WTC11 (cell line): ENCODE results near the gene TTR. TPM values are rescaled to one million over a fixed set of nuclear protein-coding genes. Genes with fewer than 3 reads are reported as not detected.

Experiments
- ATAC-seq: fragments of 200-7000 bp; cut with Tn5 transposase; 2 replicates; pipeline ENCODE4 v1.10.0; 2021; ENCODE audit warnings: mild to moderate bottlenecking, moderate library complexity
- CTCF ChIA-PET: fragments of 300-600 bp; sonication (Branson Sonifier 250); formaldehyde crosslinking; loops from one replicate; lab custom pipeline; 2021; ENCODE audit warnings: antibody characterized with exemption; lab: Charles Lee
- POLR2A ChIA-PET: fragments of 350-600 bp; sonication (Branson Sonifier 250); formaldehyde crosslinking; loops from one replicate; lab custom pipeline; 2021; ENCODE audit warnings: antibody characterized with exemption; lab: Charles Lee
- DNase-seq: peaks from one replicate; pipeline ENCODE4 v3.0.0; 2021; ENCODE audit warnings: low spot score
- H3K27ac Mint-ChIP-seq: 2 replicates; pipeline ENCODE4 v1.8.0; 2021; ENCODE audit warnings: mixed read lengths
- H3K27me3 Mint-ChIP-seq: 2 replicates; pipeline ENCODE4 v1.8.0; 2021; ENCODE audit warnings: low read depth, mild to moderate bottlenecking, moderate library complexity, mixed read lengths
- H3K36me3 Mint-ChIP-seq: 2 replicates; pipeline ENCODE4 v1.8.0; 2021; ENCODE audit warnings: mixed read lengths
- H3K4me1 Mint-ChIP-seq: 2 replicates; pipeline ENCODE4 v1.8.0; 2022; ENCODE audit warnings: mixed read lengths
- H3K4me3 Mint-ChIP-seq: 2 replicates; pipeline ENCODE4 v1.8.0; 2021; ENCODE audit warnings: mild to moderate bottlenecking, moderate library complexity, mixed read lengths
- H3K9me3 Mint-ChIP-seq: 2 replicates; pipeline ENCODE4 v1.8.0; 2021; ENCODE audit warnings: mixed read lengths
- EMX1 ChIP-seq: fragments of 250-450 bp; sonication (Bioruptor Pico); IDR thresholded peaks from 2 replicates; pipeline ENCODE4 v1.8.0; 2021; ENCODE audit warnings: mild to moderate bottlenecking
- JUN ChIP-seq: sonication (generic); formaldehyde crosslinking; IDR thresholded peaks from 2 replicates; pipeline ENCODE4 v1.8.0; 2023; ENCODE audit warnings: mild to moderate bottlenecking, missing genetic modification reagents
- MYBL2 ChIP-seq: sonication (generic); formaldehyde crosslinking; IDR thresholded peaks from 2 replicates; pipeline ENCODE4 v1.8.1; 2023; ENCODE audit warnings: mild to moderate bottlenecking, moderate library complexity, missing genetic modification reagents
- NR1H2 ChIP-seq: sonication (generic); formaldehyde crosslinking; IDR thresholded peaks from 2 replicates; pipeline ENCODE4 v1.9.0; 2021; ENCODE audit warnings: mild to moderate bottlenecking, moderate library complexity, missing genetic modification reagents
- NR3C1 ChIP-seq: sonication (generic); formaldehyde crosslinking; conservative IDR thresholded peaks from 2 replicates; pipeline ENCODE4 v1.8.1; 2023; ENCODE audit warnings: low read depth, mild to moderate bottlenecking, missing genetic modification reagents
- RELA ChIP-seq: sonication (generic); formaldehyde crosslinking; IDR thresholded peaks from 2 replicates; pipeline ENCODE4 v1.8.1; 2022; ENCODE audit warnings: missing genetic modification reagents, mild to moderate bottlenecking, borderline replicate concordance
- RORB ChIP-seq: fragments of 250-450 bp; sonication (Bioruptor Pico); IDR thresholded peaks from 2 replicates; pipeline ENCODE4 v1.9.0; 2021; ENCODE audit warnings: mild to moderate bottlenecking
- TEAD4 ChIP-seq: sonication (generic); formaldehyde crosslinking; IDR thresholded peaks from 2 replicates; pipeline ENCODE4 v1.8.0; 2022; ENCODE audit warnings: mild to moderate bottlenecking, missing genetic modification reagents
- ZNF138 ChIP-seq: sonication (generic); formaldehyde crosslinking; conservative IDR thresholded peaks from 2 replicates; pipeline ENCODE4 v1.8.1; 2022; ENCODE audit warnings: mild to moderate bottlenecking, moderate library complexity, missing genetic modification reagents
- ZNF423 ChIP-seq: fragments of 250-450 bp; sonication (Bioruptor Pico); IDR thresholded peaks from 2 replicates; pipeline ENCODE4 v2.1.2; 2022; ENCODE audit warnings: mild to moderate bottlenecking, moderate library complexity
- total RNA-seq: library from RNA; stranded (reverse); gene quantifications from 3 replicates; pipeline ENCODE4 v1.2.3, GENCODE V29; 2021
- TF ChIP-seq, protein P1 (sequence below): fragments of 250-450 bp; sonication (Bioruptor Pico); IDR thresholded peaks from 2 replicates; pipeline ENCODE4 v1.8.0; 2021; ENCODE audit warnings: mild to moderate bottlenecking
- TF ChIP-seq, protein P2 (sequence below): sonication (generic); formaldehyde crosslinking; IDR thresholded peaks from 2 replicates; pipeline ENCODE4 v1.8.0; 2023; ENCODE audit warnings: missing genetic modification reagents, mild to moderate bottlenecking, borderline replicate concordance
- TF ChIP-seq, protein P3 (sequence below): sonication (generic); formaldehyde crosslinking; conservative IDR thresholded peaks from 2 replicates; pipeline ENCODE4 v1.8.1; 2023; ENCODE audit warnings: mild to moderate bottlenecking, low read depth, missing genetic modification reagents, moderate library complexity
- TF ChIP-seq, protein P4 (sequence below): sonication (generic); formaldehyde crosslinking; IDR thresholded peaks from 2 replicates; pipeline ENCODE4 v1.8.1; 2022; ENCODE audit warnings: low read depth, mild to moderate bottlenecking, moderate library complexity, missing genetic modification reagents, borderline replicate concordance
- TF ChIP-seq, protein P5 (sequence below): sonication (generic); formaldehyde crosslinking; IDR thresholded peaks from 2 replicates; pipeline ENCODE4 v1.8.0; 2022; ENCODE audit warnings: missing genetic modification reagents
- TF ChIP-seq, protein P6 (sequence below): sonication (generic); formaldehyde crosslinking; IDR thresholded peaks from 2 replicates; pipeline ENCODE4 v1.8.1; 2023; ENCODE audit warnings: mild to moderate bottlenecking, missing genetic modification reagents, moderate library complexity
- TF ChIP-seq, protein P7 (sequence below): sonication (generic); formaldehyde crosslinking; IDR thresholded peaks from 2 replicates; pipeline ENCODE4 v1.8.0; 2022; ENCODE audit warnings: mild to moderate bottlenecking, missing genetic modification reagents
- TF ChIP-seq, protein P8 (sequence below): fragments of 250-450 bp; sonication (Bioruptor Pico); IDR thresholded peaks from 2 replicates; pipeline ENCODE4 v2.1.2; 2022; ENCODE audit warnings: mild to moderate bottlenecking, moderate library complexity

Gene TTR
- total RNA-seq, 1 experiment from 2014 or later: 1.0 TPM

DNA sequence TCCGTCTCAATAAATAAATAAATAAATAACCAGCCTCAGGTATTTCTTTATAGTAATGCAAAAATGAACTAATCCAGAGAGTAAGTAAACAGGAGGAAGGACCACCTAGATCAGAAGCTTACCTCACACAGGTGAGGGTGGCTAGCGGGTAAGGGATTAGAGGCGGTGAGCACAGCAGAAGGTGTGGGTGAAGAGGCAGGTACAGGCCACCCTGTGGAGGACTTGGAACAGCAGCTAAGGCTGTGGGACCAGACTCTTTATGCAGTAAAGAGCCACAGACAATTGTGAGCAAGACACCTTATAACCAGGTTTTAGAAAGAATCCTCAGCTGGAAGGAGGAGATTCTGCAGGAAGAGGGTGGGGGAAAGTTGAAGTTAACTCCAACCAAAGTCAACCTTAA lies 34.2 kb upstream of the TTR start:
- peaks cover 32% of the 10 kb centered on the region for H3K4me1 Mint-ChIP-seq
- ATAC-seq: peak; percentile 76
- H3K27me3 Mint-ChIP-seq: no peaks in the 10 kb centered on the region
- POLR2A ChIA-PET: no interaction called here
- TF ChIP-seq, protein P1, sequence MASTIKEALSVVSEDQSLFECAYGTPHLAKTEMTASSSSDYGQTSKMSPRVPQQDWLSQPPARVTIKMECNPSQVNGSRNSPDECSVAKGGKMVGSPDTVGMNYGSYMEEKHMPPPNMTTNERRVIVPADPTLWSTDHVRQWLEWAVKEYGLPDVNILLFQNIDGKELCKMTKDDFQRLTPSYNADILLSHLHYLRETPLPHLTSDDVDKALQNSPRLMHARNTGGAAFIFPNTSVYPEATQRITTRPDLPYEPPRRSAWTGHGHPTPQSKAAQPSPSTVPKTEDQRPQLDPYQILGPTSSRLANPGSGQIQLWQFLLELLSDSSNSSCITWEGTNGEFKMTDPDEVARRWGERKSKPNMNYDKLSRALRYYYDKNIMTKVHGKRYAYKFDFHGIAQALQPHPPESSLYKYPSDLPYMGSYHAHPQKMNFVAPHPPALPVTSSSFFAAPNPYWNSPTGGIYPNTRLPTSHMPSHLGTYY: no peak
- TF ChIP-seq, protein P2, sequence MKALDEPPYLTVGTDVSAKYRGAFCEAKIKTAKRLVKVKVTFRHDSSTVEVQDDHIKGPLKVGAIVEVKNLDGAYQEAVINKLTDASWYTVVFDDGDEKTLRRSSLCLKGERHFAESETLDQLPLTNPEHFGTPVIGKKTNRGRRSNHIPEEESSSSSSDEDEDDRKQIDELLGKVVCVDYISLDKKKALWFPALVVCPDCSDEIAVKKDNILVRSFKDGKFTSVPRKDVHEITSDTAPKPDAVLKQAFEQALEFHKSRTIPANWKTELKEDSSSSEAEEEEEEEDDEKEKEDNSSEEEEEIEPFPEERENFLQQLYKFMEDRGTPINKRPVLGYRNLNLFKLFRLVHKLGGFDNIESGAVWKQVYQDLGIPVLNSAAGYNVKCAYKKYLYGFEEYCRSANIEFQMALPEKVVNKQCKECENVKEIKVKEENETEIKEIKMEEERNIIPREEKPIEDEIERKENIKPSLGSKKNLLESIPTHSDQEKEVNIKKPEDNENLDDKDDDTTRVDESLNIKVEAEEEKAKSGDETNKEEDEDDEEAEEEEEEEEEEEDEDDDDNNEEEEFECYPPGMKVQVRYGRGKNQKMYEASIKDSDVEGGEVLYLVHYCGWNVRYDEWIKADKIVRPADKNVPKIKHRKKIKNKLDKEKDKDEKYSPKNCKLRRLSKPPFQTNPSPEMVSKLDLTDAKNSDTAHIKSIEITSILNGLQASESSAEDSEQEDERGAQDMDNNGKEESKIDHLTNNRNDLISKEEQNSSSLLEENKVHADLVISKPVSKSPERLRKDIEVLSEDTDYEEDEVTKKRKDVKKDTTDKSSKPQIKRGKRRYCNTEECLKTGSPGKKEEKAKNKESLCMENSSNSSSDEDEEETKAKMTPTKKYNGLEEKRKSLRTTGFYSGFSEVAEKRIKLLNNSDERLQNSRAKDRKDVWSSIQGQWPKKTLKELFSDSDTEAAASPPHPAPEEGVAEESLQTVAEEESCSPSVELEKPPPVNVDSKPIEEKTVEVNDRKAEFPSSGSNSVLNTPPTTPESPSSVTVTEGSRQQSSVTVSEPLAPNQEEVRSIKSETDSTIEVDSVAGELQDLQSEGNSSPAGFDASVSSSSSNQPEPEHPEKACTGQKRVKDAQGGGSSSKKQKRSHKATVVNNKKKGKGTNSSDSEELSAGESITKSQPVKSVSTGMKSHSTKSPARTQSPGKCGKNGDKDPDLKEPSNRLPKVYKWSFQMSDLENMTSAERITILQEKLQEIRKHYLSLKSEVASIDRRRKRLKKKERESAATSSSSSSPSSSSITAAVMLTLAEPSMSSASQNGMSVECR (CRISPR knock-in tag): no peak
- TF ChIP-seq RORB (CRISPR knock-in tag): no peak
- TF ChIP-seq, protein P3, sequence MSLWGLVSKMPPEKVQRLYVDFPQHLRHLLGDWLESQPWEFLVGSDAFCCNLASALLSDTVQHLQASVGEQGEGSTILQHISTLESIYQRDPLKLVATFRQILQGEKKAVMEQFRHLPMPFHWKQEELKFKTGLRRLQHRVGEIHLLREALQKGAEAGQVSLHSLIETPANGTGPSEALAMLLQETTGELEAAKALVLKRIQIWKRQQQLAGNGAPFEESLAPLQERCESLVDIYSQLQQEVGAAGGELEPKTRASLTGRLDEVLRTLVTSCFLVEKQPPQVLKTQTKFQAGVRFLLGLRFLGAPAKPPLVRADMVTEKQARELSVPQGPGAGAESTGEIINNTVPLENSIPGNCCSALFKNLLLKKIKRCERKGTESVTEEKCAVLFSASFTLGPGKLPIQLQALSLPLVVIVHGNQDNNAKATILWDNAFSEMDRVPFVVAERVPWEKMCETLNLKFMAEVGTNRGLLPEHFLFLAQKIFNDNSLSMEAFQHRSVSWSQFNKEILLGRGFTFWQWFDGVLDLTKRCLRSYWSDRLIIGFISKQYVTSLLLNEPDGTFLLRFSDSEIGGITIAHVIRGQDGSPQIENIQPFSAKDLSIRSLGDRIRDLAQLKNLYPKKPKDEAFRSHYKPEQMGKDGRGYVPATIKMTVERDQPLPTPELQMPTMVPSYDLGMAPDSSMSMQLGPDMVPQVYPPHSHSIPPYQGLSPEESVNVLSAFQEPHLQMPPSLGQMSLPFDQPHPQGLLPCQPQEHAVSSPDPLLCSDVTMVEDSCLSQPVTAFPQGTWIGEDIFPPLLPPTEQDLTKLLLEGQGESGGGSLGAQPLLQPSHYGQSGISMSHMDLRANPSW: no peak
- TF ChIP-seq, protein P4, sequence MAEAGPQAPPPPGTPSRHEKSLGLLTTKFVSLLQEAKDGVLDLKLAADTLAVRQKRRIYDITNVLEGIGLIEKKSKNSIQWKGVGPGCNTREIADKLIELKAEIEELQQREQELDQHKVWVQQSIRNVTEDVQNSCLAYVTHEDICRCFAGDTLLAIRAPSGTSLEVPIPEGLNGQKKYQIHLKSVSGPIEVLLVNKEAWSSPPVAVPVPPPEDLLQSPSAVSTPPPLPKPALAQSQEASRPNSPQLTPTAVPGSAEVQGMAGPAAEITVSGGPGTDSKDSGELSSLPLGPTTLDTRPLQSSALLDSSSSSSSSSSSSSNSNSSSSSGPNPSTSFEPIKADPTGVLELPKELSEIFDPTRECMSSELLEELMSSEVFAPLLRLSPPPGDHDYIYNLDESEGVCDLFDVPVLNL (CRISPR knock-in tag): no peak
- no peak for TF ChIP-seq JUN (CRISPR knock-in tag)
- no peak for TF ChIP-seq EMX1 (CRISPR knock-in tag)
- TF ChIP-seq ZNF138: no peak
- no peak for TF ChIP-seq NR1H2 (CRISPR knock-in tag)
- no peak for TF ChIP-seq NR3C1 (CRISPR knock-in tag)
- TF ChIP-seq MYBL2 (CRISPR knock-in tag): no peak
- TF ChIP-seq, protein P5, sequence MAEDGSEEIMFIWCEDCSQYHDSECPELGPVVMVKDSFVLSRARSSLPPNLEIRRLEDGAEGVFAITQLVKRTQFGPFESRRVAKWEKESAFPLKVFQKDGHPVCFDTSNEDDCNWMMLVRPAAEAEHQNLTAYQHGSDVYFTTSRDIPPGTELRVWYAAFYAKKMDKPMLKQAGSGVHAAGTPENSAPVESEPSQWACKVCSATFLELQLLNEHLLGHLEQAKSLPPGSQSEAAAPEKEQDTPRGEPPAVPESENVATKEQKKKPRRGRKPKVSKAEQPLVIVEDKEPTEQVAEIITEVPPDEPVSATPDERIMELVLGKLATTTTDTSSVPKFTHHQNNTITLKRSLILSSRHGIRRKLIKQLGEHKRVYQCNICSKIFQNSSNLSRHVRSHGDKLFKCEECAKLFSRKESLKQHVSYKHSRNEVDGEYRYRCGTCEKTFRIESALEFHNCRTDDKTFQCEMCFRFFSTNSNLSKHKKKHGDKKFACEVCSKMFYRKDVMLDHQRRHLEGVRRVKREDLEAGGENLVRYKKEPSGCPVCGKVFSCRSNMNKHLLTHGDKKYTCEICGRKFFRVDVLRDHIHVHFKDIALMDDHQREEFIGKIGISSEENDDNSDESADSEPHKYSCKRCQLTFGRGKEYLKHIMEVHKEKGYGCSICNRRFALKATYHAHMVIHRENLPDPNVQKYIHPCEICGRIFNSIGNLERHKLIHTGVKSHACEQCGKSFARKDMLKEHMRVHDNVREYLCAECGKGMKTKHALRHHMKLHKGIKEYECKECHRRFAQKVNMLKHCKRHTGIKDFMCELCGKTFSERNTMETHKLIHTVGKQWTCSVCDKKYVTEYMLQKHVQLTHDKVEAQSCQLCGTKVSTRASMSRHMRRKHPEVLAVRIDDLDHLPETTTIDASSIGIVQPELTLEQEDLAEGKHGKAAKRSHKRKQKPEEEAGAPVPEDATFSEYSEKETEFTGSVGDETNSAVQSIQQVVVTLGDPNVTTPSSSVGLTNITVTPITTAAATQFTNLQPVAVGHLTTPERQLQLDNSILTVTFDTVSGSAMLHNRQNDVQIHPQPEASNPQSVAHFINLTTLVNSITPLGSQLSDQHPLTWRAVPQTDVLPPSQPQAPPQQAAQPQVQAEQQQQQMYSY (CRISPR knock-in tag): no peak
- no peak for TF ChIP-seq RELA (CRISPR knock-in tag)
- TF ChIP-seq, protein P6, sequence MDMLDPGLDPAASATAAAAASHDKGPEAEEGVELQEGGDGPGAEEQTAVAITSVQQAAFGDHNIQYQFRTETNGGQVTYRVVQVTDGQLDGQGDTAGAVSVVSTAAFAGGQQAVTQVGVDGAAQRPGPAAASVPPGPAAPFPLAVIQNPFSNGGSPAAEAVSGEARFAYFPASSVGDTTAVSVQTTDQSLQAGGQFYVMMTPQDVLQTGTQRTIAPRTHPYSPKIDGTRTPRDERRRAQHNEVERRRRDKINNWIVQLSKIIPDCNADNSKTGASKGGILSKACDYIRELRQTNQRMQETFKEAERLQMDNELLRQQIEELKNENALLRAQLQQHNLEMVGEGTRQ (CRISPR knock-in tag): no peak
- TF ChIP-seq TEAD4 (CRISPR knock-in tag): no peak
- TF ChIP-seq, protein P7, sequence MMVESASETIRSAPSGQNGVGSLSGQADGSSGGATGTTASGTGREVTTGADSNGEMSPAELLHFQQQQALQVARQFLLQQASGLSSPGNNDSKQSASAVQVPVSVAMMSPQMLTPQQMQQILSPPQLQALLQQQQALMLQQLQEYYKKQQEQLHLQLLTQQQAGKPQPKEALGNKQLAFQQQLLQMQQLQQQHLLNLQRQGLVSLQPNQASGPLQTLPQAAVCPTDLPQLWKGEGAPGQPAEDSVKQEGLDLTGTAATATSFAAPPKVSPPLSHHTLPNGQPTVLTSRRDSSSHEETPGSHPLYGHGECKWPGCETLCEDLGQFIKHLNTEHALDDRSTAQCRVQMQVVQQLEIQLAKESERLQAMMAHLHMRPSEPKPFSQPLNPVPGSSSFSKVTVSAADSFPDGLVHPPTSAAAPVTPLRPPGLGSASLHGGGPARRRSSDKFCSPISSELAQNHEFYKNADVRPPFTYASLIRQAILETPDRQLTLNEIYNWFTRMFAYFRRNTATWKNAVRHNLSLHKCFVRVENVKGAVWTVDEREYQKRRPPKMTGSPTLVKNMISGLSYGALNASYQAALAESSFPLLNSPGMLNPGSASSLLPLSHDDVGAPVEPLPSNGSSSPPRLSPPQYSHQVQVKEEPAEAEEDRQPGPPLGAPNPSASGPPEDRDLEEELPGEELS: no peak
- TF ChIP-seq, protein P8, sequence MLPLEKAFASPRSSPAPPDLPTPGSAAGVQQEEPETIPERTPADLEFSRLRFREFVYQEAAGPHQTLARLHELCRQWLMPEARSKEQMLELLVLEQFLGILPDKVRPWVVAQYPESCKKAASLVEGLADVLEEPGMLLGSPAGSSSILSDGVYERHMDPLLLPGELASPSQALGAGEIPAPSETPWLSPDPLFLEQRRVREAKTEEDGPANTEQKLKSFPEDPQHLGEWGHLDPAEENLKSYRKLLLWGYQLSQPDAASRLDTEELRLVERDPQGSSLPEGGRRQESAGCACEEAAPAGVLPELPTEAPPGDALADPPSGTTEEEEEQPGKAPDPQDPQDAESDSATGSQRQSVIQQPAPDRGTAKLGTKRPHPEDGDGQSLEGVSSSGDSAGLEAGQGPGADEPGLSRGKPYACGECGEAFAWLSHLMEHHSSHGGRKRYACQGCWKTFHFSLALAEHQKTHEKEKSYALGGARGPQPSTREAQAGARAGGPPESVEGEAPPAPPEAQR (CRISPR knock-in tag): no peak
- no peak for TF ChIP-seq ZNF423
- TF ChIP-seq, all 79 proteins: peak for 0
- Mint-ChIP-seq H3K36me3 (no peaks in the 10 kb centered on the region), H3K4me3 (no peak overlapping the region), H3K27ac (no peak overlapping the region), H3K9me3 (no peaks in the 10 kb centered on the region)
- DNase-seq: peak; percentile 30
- CTCF ChIA-PET: interaction anchor here (0.8 to 2.9 kb wide), 6 partner anchors 54 to 576 kb away, joined by 3 to 28 read pairs (median 3); no protein-coding TSS in a partner anchor
